NB4 (cell line): ENCODE results near the gene RASA3.

Experiments used
- MYC ChIP-seq: IDR thresholded peaks from 2 replicates; pipeline ENCODE4 v1.6.1; 2011; ENCODE audit warnings: low read depth, low read length
- TF ChIP-seq, protein P1 (sequence below): IDR thresholded peaks from one replicate; pipeline ENCODE4 v1.5.1; 2012; ENCODE audit warnings: low read depth, low read length

GRCh38 chr13:114146629-114147028 lies 14.2 kb upstream of the RASA3 start:
- TF ChIP-seq, protein P1, sequence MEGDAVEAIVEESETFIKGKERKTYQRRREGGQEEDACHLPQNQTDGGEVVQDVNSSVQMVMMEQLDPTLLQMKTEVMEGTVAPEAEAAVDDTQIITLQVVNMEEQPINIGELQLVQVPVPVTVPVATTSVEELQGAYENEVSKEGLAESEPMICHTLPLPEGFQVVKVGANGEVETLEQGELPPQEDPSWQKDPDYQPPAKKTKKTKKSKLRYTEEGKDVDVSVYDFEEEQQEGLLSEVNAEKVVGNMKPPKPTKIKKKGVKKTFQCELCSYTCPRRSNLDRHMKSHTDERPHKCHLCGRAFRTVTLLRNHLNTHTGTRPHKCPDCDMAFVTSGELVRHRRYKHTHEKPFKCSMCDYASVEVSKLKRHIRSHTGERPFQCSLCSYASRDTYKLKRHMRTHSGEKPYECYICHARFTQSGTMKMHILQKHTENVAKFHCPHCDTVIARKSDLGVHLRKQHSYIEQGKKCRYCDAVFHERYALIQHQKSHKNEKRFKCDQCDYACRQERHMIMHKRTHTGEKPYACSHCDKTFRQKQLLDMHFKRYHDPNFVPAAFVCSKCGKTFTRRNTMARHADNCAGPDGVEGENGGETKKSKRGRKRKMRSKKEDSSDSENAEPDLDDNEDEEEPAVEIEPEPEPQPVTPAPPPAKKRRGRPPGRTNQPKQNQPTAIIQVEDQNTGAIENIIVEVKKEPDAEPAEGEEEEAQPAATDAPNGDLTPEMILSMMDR = no peak
- no peak for TF ChIP-seq MYC
